GM18498 (cell line): ENCODE data around the gene ZFYVE9.
"Not testable (repeated sequence)": the region's sequence is repeated elsewhere in the genome, so short reads cannot be mapped to it uniquely, and the experiment has no call there.

Experiments
- ATAC-seq: cut with Tn5 transposase; IDR thresholded peaks from one replicate; pipeline ENCODE4 v1.9.1; 2021; ENCODE audit warnings: mild to moderate bottlenecking, moderate library complexity; ENCODE audit not compliant: unreplicated experiment

ZFYVE9 gene

GRCh38 chr1:52190500-52191252 is 48.8 kb downstream of the ZFYVE9 start:
- no peak for ATAC-seq

GRCh38 chr1:52191395-52191965 is 49.6 kb downstream of the ZFYVE9 start:
- ATAC-seq = no peak

- no peak for ATAC-seq
Measured at GRCh38 chr1:52192024-52192423, 50.1 kb downstream of the ZFYVE9 start.

- no peak for ATAC-seq
Measured at GRCh38 chr1:52192436-52192835, 50.5 kb downstream of the ZFYVE9 start.

- no peak for ATAC-seq
Measured at GRCh38 chr1:52193985-52194384, 52.1 kb downstream of the ZFYVE9 start.

- no peak for ATAC-seq
Measured at GRCh38 chr1:52195161-52195560, 53.3 kb downstream of the ZFYVE9 start.

- ATAC-seq = no peak
Measured at GRCh38 chr1:52203935-52204625, 62.2 kb downstream of the ZFYVE9 start.

- no peak for ATAC-seq
Measured at GRCh38 chr1:52204696-52205095, 62.8 kb downstream of the ZFYVE9 start.

GRCh38 chr1:52206686-52207085 is 64.8 kb downstream of the ZFYVE9 start:
- ATAC-seq = not testable (repeated sequence)

- ATAC-seq = no peak
Measured at GRCh38 chr1:52209429-52209828, 67.5 kb downstream of the ZFYVE9 start.

- ATAC-seq = no peak
Measured at GRCh38 chr1:52210044-52210443, 68.2 kb downstream of the ZFYVE9 start.

GRCh38 chr1:52216907-52217458 is 75.1 kb downstream of the ZFYVE9 start:
- ATAC-seq = no peak

GRCh38 chr1:52225174-52225573 is 83.3 kb downstream of the ZFYVE9 start:
- ATAC-seq = no peak

GRCh38 chr1:52229494-52229893 is 87.6 kb downstream of the ZFYVE9 start:
- no peak for ATAC-seq

- no peak for ATAC-seq
Measured at GRCh38 chr1:52233463-52233862, 91.6 kb downstream of the ZFYVE9 start.

- ATAC-seq = no peak
Measured at GRCh38 chr1:52234014-52234413, 92.1 kb downstream of the ZFYVE9 start.

- ATAC-seq = no peak
Measured at GRCh38 chr1:52234708-52235107, 92.8 kb downstream of the ZFYVE9 start.

GRCh38 chr1:52235646-52236045 is 93.8 kb downstream of the ZFYVE9 start:
- no peak for ATAC-seq

GRCh38 chr1:52237430-52237829 is 95.5 kb downstream of the ZFYVE9 start:
- ATAC-seq = no peak

GRCh38 chr1:52238474-52238873 is 96.6 kb downstream of the ZFYVE9 start:
- ATAC-seq = no peak

- no peak for ATAC-seq
Measured at GRCh38 chr1:52238887-52239707, 97.2 kb downstream of the ZFYVE9 start.
